NCI-H1105 treated with DMSO at 0.1 percent for 48 hours (cell line): ENCODE measurements around the gene SPP1.
"Not testable (repeated sequence)": the region's sequence is repeated elsewhere in the genome, so short reads cannot be mapped to it uniquely, and the experiment has no call there.

ENCODE experiments used
- DNase-seq: peaks from one replicate; lab custom pipeline; 2025; lab: John Stamatoyannopoulos, UW

Gene SPP1

GRCh38 chr4:88025868-88026661 lies 50.6 kb downstream of the SPP1 start:
- DNase-seq = not testable (repeated sequence)

GRCh38 chr4:88027611-88028608 lies 52.4 kb downstream of the SPP1 start:
- no peak for DNase-seq

- DNase-seq = no peak
Observed at GRCh38 chr4:88028946-88029345, 53.4 kb downstream of the SPP1 start.

- no peak for DNase-seq
Observed at GRCh38 chr4:88029556-88029955, 54.0 kb downstream of the SPP1 start.

- no peak for DNase-seq
Observed at GRCh38 chr4:88030565-88031310, 55.2 kb downstream of the SPP1 start.
